ENCODE measurements around the gene COQ10A.
A peak's percentile ranks its signal among the peaks of the same experiment; 100 is the strongest.

The COQ10A gene

DNA sequence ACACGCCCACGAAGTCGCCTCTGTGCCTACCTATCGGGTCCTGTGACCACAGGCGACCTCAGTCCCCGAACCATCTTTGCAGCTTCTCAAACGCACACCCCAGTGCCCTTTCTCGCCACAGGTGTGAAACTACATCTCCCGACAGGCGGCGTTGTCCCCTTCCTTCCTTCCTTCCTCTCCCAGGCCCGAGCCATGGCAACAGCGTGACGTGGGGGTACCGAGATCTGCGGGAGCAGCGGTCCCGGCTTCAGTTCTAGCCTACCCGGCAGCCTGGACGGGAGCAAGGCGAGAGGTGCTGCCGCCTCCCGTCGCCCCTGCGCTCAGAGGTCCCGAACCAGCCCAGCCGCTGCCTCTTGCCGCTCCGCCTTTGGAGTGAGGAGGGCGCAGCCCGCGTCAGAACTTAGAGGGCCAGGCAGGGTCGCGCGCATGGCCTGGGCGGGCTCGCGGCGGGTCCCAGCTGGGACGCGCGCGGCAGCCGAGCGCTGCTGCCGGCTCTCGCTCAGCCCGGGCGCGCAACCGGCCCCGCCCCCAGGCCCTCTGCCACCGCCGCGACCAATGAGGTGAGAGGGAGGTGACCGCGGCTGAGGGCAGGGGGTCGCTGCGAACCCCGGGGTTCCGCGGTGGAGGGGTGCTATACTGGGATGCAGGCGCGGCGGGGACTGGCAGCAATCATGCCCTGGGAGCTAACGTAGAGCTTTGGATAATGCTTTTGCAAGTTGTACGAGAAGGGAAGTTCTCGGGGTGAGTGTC is at the start of gene COQ10A:
TSS of gene COQ10A (plus strand) at position 250 of the 750 bp plus-strand sequence. CDS start at position 427, 177 bp downstream.
- FAIRE-seq (no peak), DNase-seq (ENCODE audit: insufficient read length, low spot score) (peak; percentile 94)
- peak; percentile 35 for TF ChIP-seq CTCF (IDR thresholded peaks at IDR 0.05; ENCODE audit: insufficient read depth, missing control alignments)

DNA sequence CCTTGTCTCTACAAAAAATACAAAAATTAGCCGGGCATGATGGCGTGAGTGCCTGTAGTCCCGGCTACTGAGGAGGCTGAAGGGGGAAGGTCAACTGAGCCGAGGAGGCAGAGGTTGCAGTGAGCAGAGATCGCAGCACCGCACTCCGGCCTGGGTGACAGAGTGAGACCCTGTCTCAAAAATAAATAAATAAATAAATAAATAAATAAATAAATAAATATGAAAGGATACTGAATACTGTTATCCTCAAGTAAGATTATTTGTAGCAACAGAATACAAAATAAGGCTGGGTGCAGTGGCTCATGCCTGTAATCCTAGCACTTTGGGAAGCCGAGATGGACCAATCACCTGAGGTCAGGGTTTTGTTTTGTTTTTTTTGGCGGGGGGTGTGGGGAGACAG is 46.9 kb upstream of the COQ10A start:
- no peak for FAIRE-seq
- no peak for TF ChIP-seq CTCF (IDR thresholded peaks at IDR 0.05; ENCODE audit: insufficient read depth, missing control alignments)
- no peak for DNase-seq (ENCODE audit: insufficient read length, low spot score)

GRCh38 chr12:56220611-56221231 is 46.0 kb upstream of the COQ10A start:
- DNase-seq (ENCODE audit: insufficient read length, low spot score) (peak; percentile 14), FAIRE-seq (no peak)
- no peak for TF ChIP-seq CTCF (IDR thresholded peaks at IDR 0.05; ENCODE audit: insufficient read depth, missing control alignments)

DNA sequence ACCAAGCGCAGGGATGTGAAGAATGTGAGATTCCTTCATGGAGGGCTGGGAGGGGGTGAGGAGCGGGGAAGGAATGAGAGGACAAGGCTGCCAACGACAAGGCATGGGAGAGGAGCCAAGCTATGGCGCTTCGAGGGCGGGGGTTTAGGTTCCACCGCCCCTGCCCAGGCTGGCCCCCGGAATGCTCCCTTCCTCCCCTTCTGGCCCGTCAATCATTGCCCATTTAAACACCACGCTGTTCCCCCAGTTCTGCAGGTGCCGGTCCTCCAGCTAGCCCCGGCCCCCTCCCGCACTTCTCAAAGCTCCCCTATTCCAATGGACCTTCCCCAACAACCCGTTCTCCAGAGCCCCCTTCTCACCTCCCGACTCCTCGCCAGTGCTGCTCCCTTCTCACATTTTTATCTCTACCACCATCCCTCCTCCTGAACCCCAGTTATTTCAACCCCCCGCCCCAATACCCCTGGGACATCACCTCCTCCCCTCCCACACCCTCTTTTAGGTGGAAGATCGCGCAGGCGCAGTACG is 45.4 kb upstream of the COQ10A start:
- peak; percentile 35 for DNase-seq (ENCODE audit: insufficient read length, low spot score)
- no peak for TF ChIP-seq CTCF (IDR thresholded peaks at IDR 0.05; ENCODE audit: insufficient read depth, missing control alignments)
- FAIRE-seq: no peak

- TF ChIP-seq CTCF (IDR thresholded peaks at IDR 0.05; ENCODE audit: insufficient read depth, missing control alignments): no peak
- DNase-seq (ENCODE audit: insufficient read length, low spot score): peak; percentile 93
- no peak for FAIRE-seq
Observed at GRCh38 chr12:56221757-56222530, 44.8 kb upstream of the COQ10A start, which contains the start of gene RNF41. Gene RNF41 (minus strand): TSS chr12:56221922. CDS start chr12:56214047, 7,875 bp downstream.

DNA sequence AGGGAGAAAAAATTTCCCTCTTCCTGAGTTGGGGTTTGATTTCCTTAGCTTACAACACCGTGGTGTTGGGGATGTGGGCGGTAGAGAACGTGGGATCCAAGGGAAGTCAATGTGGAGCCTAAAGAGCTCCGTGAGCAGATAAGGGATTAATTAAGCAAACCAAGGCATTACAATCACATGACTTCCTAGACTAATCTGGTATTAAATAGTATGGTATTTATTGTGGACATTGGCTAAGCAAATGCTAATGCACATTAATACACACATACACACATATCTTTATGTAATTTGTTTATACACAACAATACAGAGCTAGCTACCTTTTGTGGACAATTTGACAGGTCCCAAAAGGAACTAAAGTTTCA is 44.2 kb upstream of the COQ10A start:
- DNase-seq (ENCODE audit: insufficient read length, low spot score): peak; percentile 41
- peak; percentile 73 for FAIRE-seq
- TF ChIP-seq CTCF (IDR thresholded peaks at IDR 0.05; ENCODE audit: insufficient read depth, missing control alignments): no peak
